WTC11 (cell line): ENCODE measurements around the gene SIRT3. TPM values are rescaled to one million over a fixed set of nuclear protein-coding genes. Genes with fewer than 3 reads are reported as not detected.

ENCODE experiments used
- ATAC-seq: fragments of 200-7000 bp; cut with Tn5 transposase; 2 replicates; pipeline ENCODE4 v1.10.0; 2021; ENCODE audit warnings: mild to moderate bottlenecking, moderate library complexity
- CTCF ChIA-PET: fragments of 300-600 bp; sonication (Branson Sonifier 250); formaldehyde crosslinking; loops from one replicate; lab custom pipeline; 2021; ENCODE audit warnings: antibody characterized with exemption; lab: Charles Lee
- POLR2A ChIA-PET: fragments of 350-600 bp; sonication (Branson Sonifier 250); formaldehyde crosslinking; loops from one replicate; lab custom pipeline; 2021; ENCODE audit warnings: antibody characterized with exemption; lab: Charles Lee
- DNase-seq: peaks from one replicate; pipeline ENCODE4 v3.0.0; 2021; ENCODE audit warnings: low spot score
- H3K27ac Mint-ChIP-seq: 2 replicates; pipeline ENCODE4 v1.8.0; 2021; ENCODE audit warnings: mixed read lengths
- H3K27me3 Mint-ChIP-seq: 2 replicates; pipeline ENCODE4 v1.8.0; 2021; ENCODE audit warnings: low read depth, mild to moderate bottlenecking, moderate library complexity, mixed read lengths
- H3K36me3 Mint-ChIP-seq: 2 replicates; pipeline ENCODE4 v1.8.0; 2021; ENCODE audit warnings: mixed read lengths
- H3K4me1 Mint-ChIP-seq: 2 replicates; pipeline ENCODE4 v1.8.0; 2022; ENCODE audit warnings: mixed read lengths
- H3K4me3 Mint-ChIP-seq: 2 replicates; pipeline ENCODE4 v1.8.0; 2021; ENCODE audit warnings: mild to moderate bottlenecking, moderate library complexity, mixed read lengths
- H3K9me3 Mint-ChIP-seq: 2 replicates; pipeline ENCODE4 v1.8.0; 2021; ENCODE audit warnings: mixed read lengths
- ELF4 ChIP-seq: sonication (generic); formaldehyde crosslinking; IDR thresholded peaks from 2 replicates; pipeline ENCODE4 v1.8.1; 2022; ENCODE audit warnings: low read depth, mild to moderate bottlenecking, moderate library complexity, missing genetic modification reagents
- HMGA2 ChIP-seq: fragments of 250-450 bp; sonication (Bioruptor Pico); IDR thresholded peaks from 2 replicates; pipeline ENCODE4 v1.4.0; 2021; ENCODE audit warnings: mild to moderate bottlenecking, moderate library complexity
- IRF1 ChIP-seq: sonication (generic); formaldehyde crosslinking; IDR thresholded peaks from 2 replicates; pipeline ENCODE4 v1.8.0; 2023; ENCODE audit warnings: missing genetic modification reagents
- NFATC4 ChIP-seq: fragments of 250-450 bp; sonication (Bioruptor Pico); IDR thresholded peaks from 2 replicates; pipeline ENCODE4 v1.9.0; 2021; ENCODE audit warnings: mild to moderate bottlenecking
- NR1H2 ChIP-seq: sonication (generic); formaldehyde crosslinking; IDR thresholded peaks from 2 replicates; pipeline ENCODE4 v1.9.0; 2021; ENCODE audit warnings: mild to moderate bottlenecking, moderate library complexity, missing genetic modification reagents
- OVOL2 ChIP-seq: fragments of 250-450 bp; sonication (Bioruptor Pico); IDR thresholded peaks from 2 replicates; pipeline ENCODE4 v1.9.0; 2021; ENCODE audit warnings: mild to moderate bottlenecking, borderline replicate concordance
- PRDM15 ChIP-seq: sonication (generic); formaldehyde crosslinking; IDR thresholded peaks from 2 replicates; pipeline ENCODE4 v1.8.0; 2022; ENCODE audit warnings: missing genetic modification reagents
- USF1 ChIP-seq: sonication (generic); formaldehyde crosslinking; IDR thresholded peaks from 2 replicates; pipeline ENCODE4 v1.8.0; 2022; ENCODE audit warnings: mild to moderate bottlenecking, missing genetic modification reagents
- ZNF138 ChIP-seq: sonication (generic); formaldehyde crosslinking; conservative IDR thresholded peaks from 2 replicates; pipeline ENCODE4 v1.8.1; 2022; ENCODE audit warnings: mild to moderate bottlenecking, moderate library complexity, missing genetic modification reagents
- ZNF232 ChIP-seq: sonication (generic); formaldehyde crosslinking; IDR thresholded peaks from 2 replicates; pipeline ENCODE4 v1.8.0; 2022; ENCODE audit warnings: mild to moderate bottlenecking, missing genetic modification reagents
- ZNF512 ChIP-seq: sonication (generic); formaldehyde crosslinking; IDR thresholded peaks from 2 replicates; pipeline ENCODE4 v1.8.1; 2022; ENCODE audit warnings: missing genetic modification reagents, borderline replicate concordance
- total RNA-seq: library from RNA; stranded (reverse); gene quantifications from 3 replicates; pipeline ENCODE4 v1.2.3, GENCODE V29; 2021
- TF ChIP-seq, protein P1 (sequence below): sonication (generic); formaldehyde crosslinking; IDR thresholded peaks from 2 replicates; pipeline ENCODE4 v1.8.0; 2023; ENCODE audit warnings: missing genetic modification reagents, mild to moderate bottlenecking, borderline replicate concordance
- TF ChIP-seq, protein P2 (sequence below): sonication (generic); formaldehyde crosslinking; IDR thresholded peaks from 2 replicates; pipeline ENCODE4 v1.8.1; 2023; ENCODE audit warnings: mild to moderate bottlenecking, missing genetic modification reagents
- TF ChIP-seq, protein P3 (sequence below): sonication (generic); formaldehyde crosslinking; IDR thresholded peaks from 2 replicates; pipeline ENCODE4 v1.8.1; 2023; ENCODE audit warnings: mild to moderate bottlenecking, missing genetic modification reagents, moderate library complexity
- TF ChIP-seq, protein P4 (sequence below): sonication (generic); formaldehyde crosslinking; IDR thresholded peaks from 2 replicates; pipeline ENCODE4 v1.8.1; 2022; ENCODE audit warnings: mild to moderate bottlenecking, moderate library complexity, missing genetic modification reagents

The SIRT3 gene
- total RNA-seq, 1 experiment from 2014 or later = 21.0 TPM

DNA sequence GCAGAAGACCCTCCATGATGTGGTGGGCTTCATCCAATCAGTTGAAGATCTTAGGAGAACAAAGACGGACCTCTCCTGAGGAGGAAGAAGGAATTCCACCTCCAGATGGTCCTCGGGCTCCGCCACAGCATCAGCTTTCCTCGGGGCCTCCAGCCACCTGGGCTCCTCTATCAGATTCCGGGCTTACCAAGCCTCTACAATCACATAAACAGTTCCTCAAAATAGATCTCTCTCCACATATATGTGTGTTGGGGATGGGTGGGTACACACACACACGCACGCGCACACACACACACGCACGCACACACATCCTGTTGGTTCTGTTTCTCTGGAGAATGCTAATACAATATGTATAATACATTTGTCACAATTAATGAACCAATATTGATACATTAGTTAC, 23.3 kb upstream of the SIRT3 start:
- peaks cover 21% of the 10 kb centered on the region for H3K9me3 Mint-ChIP-seq
- H3K4me1 Mint-ChIP-seq = no peaks in the 10 kb centered on the region
- H3K36me3 Mint-ChIP-seq = peaks cover 11% of the 10 kb centered on the region
- no peak overlapping the region for H3K27ac Mint-ChIP-seq
- CTCF ChIA-PET = interaction anchor here (1.8 kb wide), 1 partner anchor 9 kb away, joined by 6 read pairs; no protein-coding TSS in a partner anchor
- ATAC-seq (no peak), DNase-seq (no peak)
- H3K4me3 Mint-ChIP-seq = no peak overlapping the region
- TF ChIP-seq NR1H2 (CRISPR knock-in tag) = no peak
- TF ChIP-seq ZNF232 (CRISPR knock-in tag) = no peak
- TF ChIP-seq, protein P1, sequence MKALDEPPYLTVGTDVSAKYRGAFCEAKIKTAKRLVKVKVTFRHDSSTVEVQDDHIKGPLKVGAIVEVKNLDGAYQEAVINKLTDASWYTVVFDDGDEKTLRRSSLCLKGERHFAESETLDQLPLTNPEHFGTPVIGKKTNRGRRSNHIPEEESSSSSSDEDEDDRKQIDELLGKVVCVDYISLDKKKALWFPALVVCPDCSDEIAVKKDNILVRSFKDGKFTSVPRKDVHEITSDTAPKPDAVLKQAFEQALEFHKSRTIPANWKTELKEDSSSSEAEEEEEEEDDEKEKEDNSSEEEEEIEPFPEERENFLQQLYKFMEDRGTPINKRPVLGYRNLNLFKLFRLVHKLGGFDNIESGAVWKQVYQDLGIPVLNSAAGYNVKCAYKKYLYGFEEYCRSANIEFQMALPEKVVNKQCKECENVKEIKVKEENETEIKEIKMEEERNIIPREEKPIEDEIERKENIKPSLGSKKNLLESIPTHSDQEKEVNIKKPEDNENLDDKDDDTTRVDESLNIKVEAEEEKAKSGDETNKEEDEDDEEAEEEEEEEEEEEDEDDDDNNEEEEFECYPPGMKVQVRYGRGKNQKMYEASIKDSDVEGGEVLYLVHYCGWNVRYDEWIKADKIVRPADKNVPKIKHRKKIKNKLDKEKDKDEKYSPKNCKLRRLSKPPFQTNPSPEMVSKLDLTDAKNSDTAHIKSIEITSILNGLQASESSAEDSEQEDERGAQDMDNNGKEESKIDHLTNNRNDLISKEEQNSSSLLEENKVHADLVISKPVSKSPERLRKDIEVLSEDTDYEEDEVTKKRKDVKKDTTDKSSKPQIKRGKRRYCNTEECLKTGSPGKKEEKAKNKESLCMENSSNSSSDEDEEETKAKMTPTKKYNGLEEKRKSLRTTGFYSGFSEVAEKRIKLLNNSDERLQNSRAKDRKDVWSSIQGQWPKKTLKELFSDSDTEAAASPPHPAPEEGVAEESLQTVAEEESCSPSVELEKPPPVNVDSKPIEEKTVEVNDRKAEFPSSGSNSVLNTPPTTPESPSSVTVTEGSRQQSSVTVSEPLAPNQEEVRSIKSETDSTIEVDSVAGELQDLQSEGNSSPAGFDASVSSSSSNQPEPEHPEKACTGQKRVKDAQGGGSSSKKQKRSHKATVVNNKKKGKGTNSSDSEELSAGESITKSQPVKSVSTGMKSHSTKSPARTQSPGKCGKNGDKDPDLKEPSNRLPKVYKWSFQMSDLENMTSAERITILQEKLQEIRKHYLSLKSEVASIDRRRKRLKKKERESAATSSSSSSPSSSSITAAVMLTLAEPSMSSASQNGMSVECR (CRISPR knock-in tag) = no peak
- no peak for TF ChIP-seq ZNF138 (CRISPR knock-in tag)
- TF ChIP-seq, protein P2, sequence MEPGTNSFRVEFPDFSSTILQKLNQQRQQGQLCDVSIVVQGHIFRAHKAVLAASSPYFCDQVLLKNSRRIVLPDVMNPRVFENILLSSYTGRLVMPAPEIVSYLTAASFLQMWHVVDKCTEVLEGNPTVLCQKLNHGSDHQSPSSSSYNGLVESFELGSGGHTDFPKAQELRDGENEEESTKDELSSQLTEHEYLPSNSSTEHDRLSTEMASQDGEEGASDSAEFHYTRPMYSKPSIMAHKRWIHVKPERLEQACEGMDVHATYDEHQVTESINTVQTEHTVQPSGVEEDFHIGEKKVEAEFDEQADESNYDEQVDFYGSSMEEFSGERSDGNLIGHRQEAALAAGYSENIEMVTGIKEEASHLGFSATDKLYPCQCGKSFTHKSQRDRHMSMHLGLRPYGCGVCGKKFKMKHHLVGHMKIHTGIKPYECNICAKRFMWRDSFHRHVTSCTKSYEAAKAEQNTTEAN (CRISPR knock-in tag) = no peak
- no peak for TF ChIP-seq ELF4 (CRISPR knock-in tag)
- TF ChIP-seq OVOL2 = no peak
- TF ChIP-seq, protein P3, sequence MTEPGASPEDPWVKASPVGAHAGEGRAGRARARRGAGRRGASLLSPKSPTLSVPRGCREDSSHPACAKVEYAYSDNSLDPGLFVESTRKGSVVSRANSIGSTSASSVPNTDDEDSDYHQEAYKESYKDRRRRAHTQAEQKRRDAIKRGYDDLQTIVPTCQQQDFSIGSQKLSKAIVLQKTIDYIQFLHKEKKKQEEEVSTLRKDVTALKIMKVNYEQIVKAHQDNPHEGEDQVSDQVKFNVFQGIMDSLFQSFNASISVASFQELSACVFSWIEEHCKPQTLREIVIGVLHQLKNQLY = no peak
- no peak for TF ChIP-seq PRDM15 (CRISPR knock-in tag)
- no peak for TF ChIP-seq IRF1 (CRISPR knock-in tag)
- TF ChIP-seq, protein P4, sequence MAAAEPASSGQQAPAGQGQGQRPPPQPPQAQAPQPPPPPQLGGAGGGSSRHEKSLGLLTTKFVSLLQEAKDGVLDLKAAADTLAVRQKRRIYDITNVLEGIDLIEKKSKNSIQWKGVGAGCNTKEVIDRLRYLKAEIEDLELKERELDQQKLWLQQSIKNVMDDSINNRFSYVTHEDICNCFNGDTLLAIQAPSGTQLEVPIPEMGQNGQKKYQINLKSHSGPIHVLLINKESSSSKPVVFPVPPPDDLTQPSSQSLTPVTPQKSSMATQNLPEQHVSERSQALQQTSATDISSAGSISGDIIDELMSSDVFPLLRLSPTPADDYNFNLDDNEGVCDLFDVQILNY (CRISPR knock-in tag) = no peak
- TF ChIP-seq USF1 (CRISPR knock-in tag) = no peak
- TF ChIP-seq ZNF512 (CRISPR knock-in tag) = no peak
- TF ChIP-seq HMGA2 (CRISPR knock-in tag) = no peak
- no peak for TF ChIP-seq NFATC4 (CRISPR knock-in tag)
- H3K27me3 Mint-ChIP-seq = peaks cover 7% of the 10 kb centered on the region; the same call in 1 of the 2 replicates
- POLR2A ChIA-PET = no interaction called here
